HG02759 (cell line): ENCODE measurements around the gene PRKRIP1.
"Not testable (repeated sequence)": the region's sequence is repeated elsewhere in the genome, so short reads cannot be mapped to it uniquely, and the experiment has no call there.

ENCODE experiments used
- ATAC-seq: cut with Tn5 transposase; IDR thresholded peaks from one replicate; pipeline ENCODE4 v1.9.1; 2021; ENCODE audit warnings: mild to moderate bottlenecking, moderate library complexity; ENCODE audit not compliant: unreplicated experiment

The PRKRIP1 gene

GRCh38 chr7:102395873-102396709, at the start of gene PRKRIP1:
Gene PRKRIP1, plus strand, starts transcription at chr7:102396363. Its CDS starts 49 bp downstream, at chr7:102396412.
- ATAC-seq, result peak; percentile 99

GRCh38 chr7:102346983-102347382, 49.2 kb upstream of the PRKRIP1 start:
- ATAC-seq, result not testable (repeated sequence)

GRCh38 chr7:102356344-102356743, 39.8 kb upstream of the PRKRIP1 start, which contains the start of gene SPDYE6:
Gene SPDYE6, minus strand, starts transcription at chr7:102356444. Its CDS starts 421 bp downstream, at chr7:102356023.
- ATAC-seq, result not testable (repeated sequence)

GRCh38 chr7:102363549-102364393, 32.4 kb upstream of the PRKRIP1 start:
- ATAC-seq, result peak; percentile 98

- ATAC-seq, result not testable (repeated sequence)
Measured at GRCh38 chr7:102364394-102364886, 31.7 kb upstream of the PRKRIP1 start.

GRCh38 chr7:102365390-102365789, 30.8 kb upstream of the PRKRIP1 start:
- ATAC-seq, result not testable (repeated sequence)

- ATAC-seq, result not testable (repeated sequence)
Measured at GRCh38 chr7:102370038-102370437, 26.1 kb upstream of the PRKRIP1 start.

- ATAC-seq, result not testable (repeated sequence)
Measured at GRCh38 chr7:102372796-102373195, 23.4 kb upstream of the PRKRIP1 start.

GRCh38 chr7:102376964-102377466, 19.1 kb upstream of the PRKRIP1 start:
- ATAC-seq, result no peak

- ATAC-seq, result not testable (repeated sequence)
Measured at GRCh38 chr7:102380837-102381236, 15.3 kb upstream of the PRKRIP1 start.

GRCh38 chr7:102381696-102382425, 14.3 kb upstream of the PRKRIP1 start:
- not testable (repeated sequence) for ATAC-seq

GRCh38 chr7:102387064-102387463, 9.1 kb upstream of the PRKRIP1 start:
- no peak for ATAC-seq

GRCh38 chr7:102389810-102390209, 6.4 kb upstream of the PRKRIP1 start:
- no peak for ATAC-seq

- ATAC-seq, result peak; percentile 49
Measured at GRCh38 chr7:102390697-102391484, 5.3 kb upstream of the PRKRIP1 start.

GRCh38 chr7:102392330-102392729, 3.8 kb upstream of the PRKRIP1 start:
- no peak for ATAC-seq

- ATAC-seq, result no peak
Measured at GRCh38 chr7:102393467-102393866, 2.7 kb upstream of the PRKRIP1 start.

- ATAC-seq, result no peak
Measured at GRCh38 chr7:102395592-102395872, 631 bp upstream of the PRKRIP1 start.

- no peak for ATAC-seq
Measured at GRCh38 chr7:102396710-102397019, 502 bp downstream of the PRKRIP1 start.

GRCh38 chr7:102398543-102398942, 2.4 kb downstream of the PRKRIP1 start:
- no peak for ATAC-seq

GRCh38 chr7:102400360-102400759, 4.2 kb downstream of the PRKRIP1 start:
- ATAC-seq, result no peak
